GM21526 (cell line): Measurements from ENCODE around the gene TOMM20.
"Not testable (repeated sequence)": the region's sequence is repeated elsewhere in the genome, so short reads cannot be mapped to it uniquely, and the experiment has no call there.

Source experiments
- ATAC-seq: cut with Tn5 transposase; IDR thresholded peaks from one replicate; pipeline ENCODE4 v1.9.1; 2021; ENCODE audit warnings: moderate library complexity; ENCODE audit not compliant: unreplicated experiment, low FRiP score

The TOMM20 gene

DNA sequence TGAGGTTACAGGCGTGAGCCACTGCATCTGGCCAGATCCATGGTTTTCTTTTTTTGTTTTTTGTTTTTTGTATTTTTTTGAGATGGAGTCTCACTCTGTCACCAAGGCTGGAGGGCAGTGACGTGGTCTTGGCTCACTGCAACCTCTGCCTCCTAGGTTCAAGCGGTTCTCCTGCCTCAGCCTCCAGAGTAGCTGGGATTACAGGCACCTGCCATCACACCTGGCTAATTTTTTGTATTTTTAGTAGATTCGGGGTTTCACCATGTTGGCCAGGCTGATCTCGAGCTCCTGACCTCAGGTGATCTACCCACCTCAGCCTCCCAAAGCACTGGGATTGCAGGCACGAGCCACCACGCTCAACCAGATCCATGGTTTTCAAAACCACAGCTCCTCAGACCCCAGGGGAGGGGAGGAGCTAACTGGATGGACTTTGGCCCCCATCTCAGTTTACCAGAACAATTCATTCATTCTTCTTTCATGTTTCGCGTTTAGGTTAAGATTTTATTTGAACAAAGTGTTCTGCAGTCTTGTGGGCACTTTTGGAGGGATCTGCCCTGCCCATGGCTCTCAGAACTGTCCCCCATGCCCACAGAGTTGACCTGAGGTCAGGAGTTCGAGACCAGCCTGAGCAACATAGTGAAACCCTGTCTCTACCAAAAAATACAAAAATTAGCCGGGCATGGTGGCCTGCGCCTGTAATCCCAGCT is 43.1 kb downstream of the TOMM20 start:
- not testable (repeated sequence) for ATAC-seq

DNA sequence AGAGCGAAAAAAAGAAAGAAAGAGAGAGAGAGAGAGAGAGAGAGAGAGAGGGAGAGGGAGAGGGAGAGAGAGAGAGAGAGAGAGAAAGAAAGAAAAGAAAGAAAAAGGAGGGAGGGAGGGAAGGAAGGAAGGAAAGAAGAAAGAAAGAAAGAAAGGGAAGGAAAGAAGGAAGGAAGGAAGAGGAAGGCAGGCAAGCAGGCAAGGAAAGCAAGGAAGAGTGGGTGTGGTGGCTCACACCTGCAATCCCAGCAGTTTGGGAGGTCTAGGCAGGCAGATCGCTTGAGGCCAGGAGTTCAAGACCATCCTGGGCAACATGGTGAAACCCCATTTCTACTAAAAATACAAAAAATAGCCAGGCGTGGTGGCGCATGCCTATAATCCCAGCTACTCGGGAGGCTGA is 47.8 kb downstream of the TOMM20 start:
- ATAC-seq: not testable (repeated sequence)

DNA sequence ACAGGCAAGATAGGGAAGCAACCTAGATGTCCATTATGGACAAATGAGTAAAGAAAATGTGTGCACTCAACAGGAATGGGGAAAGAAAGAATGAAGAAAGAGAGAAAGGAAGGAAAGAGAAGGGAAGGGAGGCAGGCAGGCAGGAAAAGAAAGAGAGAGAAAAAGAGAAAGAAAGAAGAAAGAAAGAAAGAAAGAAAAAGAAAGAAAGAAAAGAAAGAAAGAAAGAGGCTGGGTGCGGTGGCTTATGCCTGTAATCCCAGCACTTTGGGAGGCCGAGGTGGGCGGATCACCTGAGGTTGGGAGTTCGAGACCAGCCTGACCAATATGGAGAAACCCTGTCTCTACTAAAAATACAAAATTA is 48.4 kb downstream of the TOMM20 start:
- ATAC-seq: not testable (repeated sequence)

DNA sequence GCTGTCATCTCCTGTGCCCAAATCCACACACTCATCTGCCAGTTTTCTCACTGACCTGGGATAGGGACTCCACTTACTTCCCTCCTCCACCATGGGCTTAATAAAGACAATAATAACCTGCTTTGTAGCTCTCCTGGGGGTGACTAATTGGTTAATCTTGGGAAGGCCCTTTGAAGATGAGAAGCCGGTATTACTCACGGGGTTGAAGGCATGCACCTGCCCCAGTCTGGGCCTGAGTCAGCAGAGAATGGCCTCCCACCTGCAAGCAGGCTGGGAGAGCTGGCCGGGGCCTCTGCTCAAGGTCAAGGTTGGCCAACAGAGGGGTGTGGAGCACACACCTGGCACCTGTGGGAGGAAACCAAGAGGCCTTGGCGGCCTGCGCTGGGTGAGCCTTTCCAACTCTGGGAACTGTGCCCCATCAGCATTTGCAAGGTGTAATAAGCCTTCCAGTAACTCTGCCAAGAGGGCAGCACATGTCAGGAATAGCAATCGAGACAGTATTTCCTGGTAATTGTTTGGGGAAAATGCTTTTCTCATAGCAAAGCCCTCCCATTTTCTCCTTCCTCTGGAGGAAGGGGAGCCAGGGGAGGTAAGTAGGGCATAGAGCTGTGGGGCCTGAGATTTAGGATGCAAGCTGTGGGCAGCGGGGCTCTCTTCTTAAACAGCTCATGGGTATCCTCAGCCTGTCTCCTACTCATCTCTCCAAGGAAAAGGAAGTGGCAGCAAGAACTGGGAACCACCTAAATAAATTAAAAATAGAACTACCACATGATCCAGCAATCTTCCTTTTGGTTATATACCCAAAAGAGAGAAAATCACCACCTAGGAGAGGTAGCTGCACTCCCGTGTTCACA is 49.0 kb downstream of the TOMM20 start:
- ATAC-seq: no peak

DNA sequence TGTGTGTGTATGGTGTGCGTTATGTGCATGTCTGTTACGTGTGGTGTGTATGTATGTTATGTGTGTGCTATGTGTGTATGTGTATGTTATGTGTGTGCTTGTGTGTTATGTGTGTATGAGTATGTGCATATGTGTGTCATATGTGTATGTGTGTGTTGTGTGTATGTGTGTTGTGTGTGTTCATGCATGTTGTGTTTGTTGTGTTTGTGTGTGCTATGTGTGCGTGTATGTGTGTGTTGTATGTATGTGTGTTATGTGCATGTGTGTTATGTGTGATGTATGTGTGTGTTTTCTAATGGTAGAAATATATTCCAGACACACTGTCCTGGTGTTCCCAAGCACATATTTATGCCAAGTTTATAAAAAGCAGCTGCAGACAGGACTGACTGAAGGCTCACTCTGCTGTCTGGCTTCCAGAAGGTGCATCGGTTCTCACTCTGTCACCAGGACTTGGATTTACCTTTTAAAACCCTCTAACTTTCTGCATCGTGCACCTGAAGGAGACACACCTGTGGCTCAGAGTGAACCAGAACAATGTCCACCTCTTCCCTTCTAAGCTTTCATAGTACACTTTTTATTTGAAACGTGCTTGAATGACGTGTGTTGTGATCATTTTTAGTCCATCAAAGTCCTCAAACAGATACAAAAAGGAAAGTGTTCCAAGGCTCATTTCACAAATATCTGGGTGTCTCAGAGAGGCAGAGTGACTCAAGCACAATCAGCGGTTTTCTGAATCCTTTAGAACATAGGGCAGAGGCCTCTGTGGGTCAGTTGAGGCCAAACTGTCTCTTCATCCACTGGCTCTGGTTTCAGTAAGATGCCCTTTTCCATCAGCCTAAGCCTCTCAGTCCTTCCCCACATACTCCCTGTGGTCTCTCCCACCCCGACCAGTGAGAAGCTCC is 49.9 kb downstream of the TOMM20 start:
- ATAC-seq: no peak

DNA sequence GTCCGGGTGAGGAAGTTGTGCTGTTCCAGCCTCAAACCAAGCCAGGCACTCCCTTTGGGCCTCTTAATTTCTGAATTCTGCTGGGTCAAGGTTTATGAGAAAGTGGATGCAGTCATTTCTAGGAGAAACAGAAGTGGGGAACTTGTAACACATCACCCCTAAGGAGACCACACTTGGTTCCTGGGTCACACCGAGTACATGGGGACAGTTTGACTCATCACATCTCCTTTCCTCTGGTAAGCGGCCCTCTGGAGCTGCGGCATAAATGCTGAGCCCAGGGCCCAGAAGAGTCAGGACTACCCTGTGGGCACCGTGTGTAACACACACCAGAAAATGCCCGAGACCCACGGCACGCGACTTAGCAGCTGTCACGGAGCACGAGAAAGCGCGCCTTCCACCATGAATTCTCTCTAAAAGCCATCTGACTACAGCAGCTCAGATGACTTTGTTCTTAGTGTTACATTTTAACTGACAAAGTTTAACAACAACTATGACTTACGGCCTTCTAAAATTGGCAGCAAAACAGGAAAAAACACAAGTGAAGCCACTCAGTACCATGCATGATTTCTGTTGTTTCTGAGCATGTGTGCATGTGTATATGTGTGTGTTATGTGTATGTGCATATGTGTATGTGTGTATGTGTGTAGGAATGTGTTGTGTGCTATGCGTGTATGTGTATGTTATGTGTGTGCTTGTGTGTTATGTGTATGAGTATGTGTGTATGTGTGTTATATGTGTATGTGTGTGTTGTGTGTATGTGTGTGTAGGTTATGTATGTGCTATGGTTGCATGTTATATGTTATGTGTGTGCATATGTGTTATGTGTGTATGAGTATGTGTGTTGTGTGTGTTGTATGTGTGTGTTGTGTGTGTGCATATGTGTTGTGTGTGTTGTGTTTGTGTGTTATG is 50.8 kb downstream of the TOMM20 start:
- no peak for ATAC-seq

DNA sequence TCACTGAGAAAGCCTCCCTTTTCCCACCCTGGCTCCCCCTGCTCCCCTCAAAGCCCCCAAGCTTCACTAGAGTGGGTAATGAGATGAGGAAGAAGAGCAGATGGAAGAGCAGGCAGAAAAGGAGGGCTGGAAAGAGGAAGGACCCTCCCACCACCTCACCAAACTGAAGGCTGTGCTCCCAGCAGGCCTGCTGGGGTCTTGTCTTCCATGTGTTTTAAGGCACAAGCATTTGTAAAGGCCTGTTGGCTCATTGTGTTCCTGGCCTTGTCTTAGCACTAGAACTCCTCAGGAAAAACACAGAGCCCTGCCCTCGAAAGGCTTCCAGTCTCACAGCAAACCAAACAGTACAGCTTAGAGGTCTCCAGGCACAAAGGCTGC is 51.5 kb downstream of the TOMM20 start:
- no peak for ATAC-seq

DNA sequence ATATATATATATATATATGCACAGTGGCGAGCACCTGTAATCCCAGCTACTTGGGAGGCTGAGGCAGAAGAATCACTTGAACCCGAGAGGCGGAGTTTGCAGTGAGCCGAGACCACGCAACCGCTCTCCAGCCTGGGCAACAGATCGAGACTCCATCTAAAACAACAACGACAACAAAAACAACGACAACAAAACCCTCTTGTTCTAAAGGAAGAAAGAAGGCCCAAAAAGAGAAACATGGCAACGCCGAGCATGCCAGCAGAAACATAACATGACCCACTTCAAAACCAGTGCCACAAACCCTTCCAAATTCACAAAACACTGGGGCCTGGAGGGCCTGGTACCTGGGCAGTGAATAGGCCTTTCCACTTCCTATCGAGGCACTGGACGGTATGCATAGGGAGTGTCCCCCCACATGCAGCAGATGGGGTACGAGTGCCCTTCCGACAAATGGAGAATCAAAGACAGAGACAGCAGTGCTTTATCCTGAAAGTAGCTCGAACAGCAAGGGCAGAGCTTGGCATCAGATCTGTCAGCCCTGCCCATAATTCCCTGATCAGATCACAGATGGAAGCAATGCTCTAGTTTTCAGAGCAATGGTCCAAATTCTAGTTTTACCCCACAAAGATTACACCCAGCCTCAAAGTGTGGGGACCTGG is 52.0 kb downstream of the TOMM20 start:
- no peak for ATAC-seq

DNA sequence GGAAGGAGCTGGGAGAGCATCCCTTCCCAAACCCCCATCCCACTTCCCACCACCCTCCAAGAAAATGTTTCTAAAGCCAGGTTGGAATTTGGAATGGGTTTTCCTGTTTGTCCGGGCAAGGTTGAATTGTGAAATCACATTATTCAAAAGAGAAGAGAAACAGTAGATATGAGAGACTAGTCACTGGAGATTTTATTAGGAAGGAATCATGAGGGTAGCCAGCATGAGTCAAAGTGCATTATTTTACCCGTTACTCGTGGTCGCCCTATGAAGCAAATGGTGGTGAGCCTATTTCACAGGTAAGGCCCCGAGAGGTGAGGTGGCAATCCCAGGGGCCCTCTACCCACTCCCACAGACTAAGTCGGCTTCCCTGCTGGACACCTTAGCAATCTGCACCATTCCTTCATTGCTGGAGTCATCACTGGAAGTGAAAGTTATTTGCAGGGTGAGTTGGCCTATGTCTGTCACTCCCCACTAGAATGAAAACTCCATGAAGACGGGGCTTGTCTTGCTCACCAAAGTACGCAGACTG is 52.8 kb downstream of the TOMM20 start:
- ATAC-seq: no peak

DNA sequence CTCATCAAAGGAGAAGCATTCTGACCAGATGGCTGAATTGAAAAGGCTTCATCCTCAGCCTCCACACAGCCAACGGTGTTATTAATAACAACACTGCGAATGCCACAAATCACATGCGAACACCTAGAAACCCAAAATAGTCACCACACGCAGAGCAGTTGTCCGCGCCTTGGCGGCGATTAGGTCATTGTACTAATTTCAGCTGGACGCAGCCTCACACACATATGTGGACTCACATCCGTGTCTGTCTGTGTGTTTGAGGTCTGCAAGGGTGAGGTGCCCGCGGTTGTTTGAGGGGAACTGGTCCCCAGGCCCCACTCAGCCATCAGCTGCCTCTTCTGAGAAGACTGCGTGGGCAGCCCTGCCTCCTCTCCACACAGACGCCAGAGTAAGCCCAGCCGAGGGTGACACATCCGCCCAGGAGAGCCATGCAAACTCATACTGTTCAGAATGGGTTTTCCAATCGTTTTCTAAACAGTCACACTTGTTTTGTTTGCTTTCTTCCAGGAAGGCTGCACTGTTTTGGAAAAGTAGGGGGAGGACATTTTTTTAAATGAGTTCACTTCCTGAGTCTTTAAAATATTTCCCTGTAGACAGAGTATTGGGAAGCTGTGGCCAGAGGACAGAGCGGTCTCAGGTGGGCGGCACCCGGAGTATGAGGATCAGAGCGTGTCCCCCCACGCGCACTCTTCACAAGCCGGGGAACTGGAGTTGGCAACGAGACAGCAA is 53.4 kb downstream of the TOMM20 start:
- ATAC-seq: peak; percentile 52

DNA sequence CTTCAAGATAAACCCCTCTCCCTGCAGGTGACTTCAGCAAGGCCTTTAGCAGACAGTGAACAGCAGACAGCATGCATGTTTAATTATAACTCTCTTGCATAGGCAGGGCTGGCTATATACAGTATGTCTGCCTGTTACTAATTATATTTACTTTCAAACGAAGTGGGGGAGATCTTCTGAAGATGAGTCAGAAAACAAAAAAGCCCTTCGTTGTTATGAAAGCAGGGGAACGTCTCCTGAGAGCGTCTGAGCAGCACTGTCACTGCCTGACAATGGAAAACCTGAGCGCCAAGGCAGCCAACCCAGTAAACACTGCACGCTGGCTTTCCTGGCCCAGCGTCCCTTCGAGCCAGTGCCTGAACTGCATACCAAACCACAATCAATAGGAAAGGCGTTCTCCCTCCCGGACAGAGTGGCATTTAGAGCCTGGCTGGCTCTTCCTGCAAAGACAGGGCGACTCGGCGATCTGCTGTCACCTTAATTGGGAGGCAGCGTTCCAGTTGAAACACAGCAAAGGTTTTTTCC is 54.1 kb downstream of the TOMM20 start:
- ATAC-seq: peak; percentile 36

DNA sequence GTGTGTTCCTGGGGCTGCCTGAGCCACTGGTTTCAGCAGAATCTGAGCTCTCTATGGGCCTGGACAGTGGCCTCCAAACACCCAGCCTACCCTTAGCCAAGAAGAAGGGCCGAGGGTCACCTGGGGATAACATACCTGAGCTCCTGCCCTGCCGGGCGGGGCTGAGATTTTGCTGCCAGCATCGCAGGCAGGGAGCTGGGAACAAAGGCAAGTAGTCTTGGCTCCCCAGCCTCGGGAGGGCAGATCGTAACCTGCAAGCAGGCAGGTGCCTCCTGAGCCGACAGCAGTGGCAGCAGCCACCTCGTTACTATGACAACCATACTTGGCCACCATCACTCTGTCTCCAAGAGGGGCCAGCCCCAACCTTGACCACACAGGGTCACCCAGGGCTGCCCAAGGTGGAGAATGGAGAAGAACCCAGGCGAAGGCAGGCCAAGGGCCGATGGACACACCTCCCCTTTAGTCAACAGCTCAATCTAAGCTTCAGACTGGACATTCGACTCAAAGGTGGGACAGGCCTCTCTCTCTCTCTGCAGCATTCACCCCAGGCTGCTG is 54.6 kb downstream of the TOMM20 start:
- no peak for ATAC-seq

DNA sequence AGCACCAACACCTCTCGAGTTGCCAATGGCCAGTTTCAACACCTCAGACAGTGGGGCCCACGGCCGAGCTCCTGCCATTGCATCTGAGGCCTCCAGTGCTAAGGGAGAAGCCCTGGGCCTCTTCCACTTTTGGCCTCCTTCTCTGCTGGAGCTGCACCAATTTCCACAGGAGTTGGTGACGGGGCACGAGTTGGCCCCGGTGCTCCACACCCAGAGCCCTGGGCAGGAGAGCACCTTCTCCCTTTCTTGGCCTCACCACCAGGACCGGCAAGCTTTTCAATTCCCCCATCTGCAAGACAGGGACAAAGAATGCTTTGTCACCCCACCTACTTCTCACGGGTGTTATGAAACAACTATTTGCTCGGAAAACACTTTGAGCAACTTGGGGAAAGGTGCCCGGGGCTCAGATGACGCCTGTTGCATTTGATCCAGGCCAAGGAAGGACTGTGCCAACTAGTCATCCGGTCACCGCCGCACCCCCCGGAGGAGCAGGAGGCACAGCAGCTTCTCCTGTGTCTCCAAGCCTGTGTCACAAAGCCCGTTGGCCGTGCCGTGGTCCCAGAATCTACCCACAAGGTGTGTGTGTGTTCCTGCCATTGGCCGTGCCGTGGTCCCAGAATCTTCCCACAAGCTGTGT is 55.2 kb downstream of the TOMM20 start:
- ATAC-seq: no peak

DNA sequence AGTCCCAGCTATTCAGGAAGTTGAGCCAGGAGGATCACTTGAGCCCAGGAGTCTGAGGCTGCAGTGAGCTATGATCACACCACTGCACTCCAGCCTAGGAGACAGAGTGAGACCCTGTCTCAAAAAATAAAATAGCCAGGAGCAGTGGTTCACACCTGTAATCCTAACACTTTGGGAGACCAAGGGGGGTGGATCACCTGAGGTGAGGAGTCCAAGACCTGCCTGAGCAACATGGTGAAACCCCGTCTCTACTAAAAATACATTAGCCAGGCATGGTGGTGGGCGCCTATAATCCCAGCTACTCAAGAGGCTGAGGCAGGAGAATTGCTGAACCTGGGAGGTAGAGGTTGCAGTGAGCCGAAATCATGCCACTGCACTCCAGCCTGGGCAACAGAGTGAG is 56.1 kb downstream of the TOMM20 start:
- ATAC-seq: not testable (repeated sequence)

DNA sequence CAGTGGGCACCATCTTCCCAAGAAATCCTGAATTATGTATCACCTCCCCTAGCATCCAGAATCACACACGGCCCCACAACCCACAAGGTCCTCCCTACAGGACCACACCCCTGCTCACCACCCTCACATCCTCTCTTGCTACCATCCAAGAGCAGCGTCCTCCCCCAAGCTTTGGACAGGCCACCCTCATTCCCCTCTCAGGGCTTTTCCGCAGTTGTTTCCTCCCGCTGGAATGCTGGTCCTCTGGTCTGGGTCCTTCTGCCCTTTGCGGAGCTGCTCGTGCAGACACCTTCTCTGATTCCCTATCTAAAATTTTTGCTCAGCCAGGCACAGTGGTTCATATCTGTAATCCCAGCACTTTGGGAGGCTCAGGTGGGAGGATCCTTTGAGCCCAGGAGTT is 56.5 kb downstream of the TOMM20 start:
- no peak for ATAC-seq

DNA sequence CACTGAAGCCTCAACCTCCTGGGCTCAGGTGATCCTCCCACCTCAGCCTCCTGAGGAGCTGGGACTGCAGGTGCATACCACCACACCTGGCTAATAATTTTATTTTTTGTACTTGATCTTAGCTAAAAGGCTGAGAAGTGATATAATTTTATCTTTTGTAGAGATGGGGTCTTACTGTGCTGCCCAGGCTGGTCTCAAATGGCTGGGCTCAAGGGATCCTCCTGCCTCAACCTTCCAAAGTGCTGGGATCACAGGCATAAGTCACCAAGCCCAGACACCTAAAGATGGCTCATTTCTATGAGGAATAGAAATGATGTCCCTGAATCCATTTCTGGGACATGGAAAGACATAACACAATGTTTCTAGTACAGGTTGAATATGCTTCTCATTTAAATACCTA is 57.8 kb downstream of the TOMM20 start:
- no peak for ATAC-seq
